Measurements from ENCODE around the gene ASB3.

The ASB3 gene

GRCh38 chr2:53715568-53715967 lies 71.2 kb downstream of the ASB3 start:
- DNase-seq (ENCODE audit: low read depth), result peak; percentile 8
- H3K4me3 ChIP-seq (ENCODE audit: low read depth, low read length), result no peak overlapping the region
- TF ChIP-seq CTCF (IDR thresholded peaks at IDR 0.05; ENCODE audit: insufficient read depth, low read depth, low read length, missing control alignments), result peak; percentile 17

- no peak overlapping the region for H3K4me3 ChIP-seq (ENCODE audit: low read depth, low read length)
- no peak for TF ChIP-seq CTCF (IDR thresholded peaks at IDR 0.05; ENCODE audit: insufficient read depth, low read depth, low read length, missing control alignments)
- DNase-seq (ENCODE audit: low read depth), result no peak
Measured at GRCh38 chr2:53711271-53711780, 75.4 kb downstream of the ASB3 start.

GRCh38 chr2:53708988-53709387 lies 77.8 kb downstream of the ASB3 start:
- no peak for DNase-seq (ENCODE audit: low read depth)
- H3K4me3 ChIP-seq (ENCODE audit: low read depth, low read length), result no peak overlapping the region
- TF ChIP-seq CTCF (IDR thresholded peaks at IDR 0.05; ENCODE audit: insufficient read depth, low read depth, low read length, missing control alignments), result no peak

GRCh38 chr2:53701221-53701620 lies 85.5 kb downstream of the ASB3 start:
- no peak for TF ChIP-seq CTCF (IDR thresholded peaks at IDR 0.05; ENCODE audit: insufficient read depth, low read depth, low read length, missing control alignments)
- H3K4me3 ChIP-seq (ENCODE audit: low read depth, low read length), result no peak overlapping the region
- DNase-seq (ENCODE audit: low read depth), result no peak

- DNase-seq (ENCODE audit: low read depth), result no peak
- no peak for TF ChIP-seq CTCF (IDR thresholded peaks at IDR 0.05; ENCODE audit: insufficient read depth, low read depth, low read length, missing control alignments)
- H3K4me3 ChIP-seq (ENCODE audit: low read depth, low read length), result no peak overlapping the region
Measured at GRCh38 chr2:53697686-53698085, 89.1 kb downstream of the ASB3 start.

- no peak overlapping the region for H3K4me3 ChIP-seq (ENCODE audit: low read depth, low read length)
- no peak for TF ChIP-seq CTCF (IDR thresholded peaks at IDR 0.05; ENCODE audit: insufficient read depth, low read depth, low read length, missing control alignments)
- DNase-seq (ENCODE audit: low read depth), result no peak
Measured at GRCh38 chr2:53697092-53697491, 89.7 kb downstream of the ASB3 start.

- DNase-seq (ENCODE audit: low read depth), result no peak
- no peak for TF ChIP-seq CTCF (IDR thresholded peaks at IDR 0.05; ENCODE audit: insufficient read depth, low read depth, low read length, missing control alignments)
- no peak overlapping the region for H3K4me3 ChIP-seq (ENCODE audit: low read depth, low read length)
Measured at GRCh38 chr2:53695575-53695974, 91.2 kb downstream of the ASB3 start.
